ENCODE data around the gene MGST2.
"Not testable (repeated sequence)": the region's sequence is repeated elsewhere in the genome, so short reads cannot be mapped to it uniquely, and the experiment has no call there.

The MGST2 gene

DNA sequence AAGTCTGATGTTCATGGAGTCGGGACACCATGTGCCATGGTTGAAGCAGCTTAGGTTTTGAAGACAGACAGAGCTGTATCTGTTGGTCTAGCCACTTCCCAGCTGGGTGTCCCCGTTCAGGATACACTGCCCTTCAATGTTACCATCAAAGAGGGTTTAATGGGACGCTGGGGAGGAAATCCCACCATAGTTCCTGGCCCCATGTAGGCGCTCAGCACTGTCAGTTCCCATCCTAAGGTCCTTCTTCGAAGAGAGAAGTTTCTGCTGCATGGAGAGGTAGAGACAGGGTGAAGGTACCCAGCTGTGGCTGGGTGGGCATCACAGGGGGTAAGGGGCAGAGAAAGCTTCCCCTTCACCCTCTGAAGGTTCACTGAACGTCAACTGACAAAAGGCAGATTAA lies 3.7 kb downstream of the MGST2 start:
- no peak for DNase-seq (ENCODE audit: low read depth in 2 of 2, low spot score in 1 of 2)

DNA sequence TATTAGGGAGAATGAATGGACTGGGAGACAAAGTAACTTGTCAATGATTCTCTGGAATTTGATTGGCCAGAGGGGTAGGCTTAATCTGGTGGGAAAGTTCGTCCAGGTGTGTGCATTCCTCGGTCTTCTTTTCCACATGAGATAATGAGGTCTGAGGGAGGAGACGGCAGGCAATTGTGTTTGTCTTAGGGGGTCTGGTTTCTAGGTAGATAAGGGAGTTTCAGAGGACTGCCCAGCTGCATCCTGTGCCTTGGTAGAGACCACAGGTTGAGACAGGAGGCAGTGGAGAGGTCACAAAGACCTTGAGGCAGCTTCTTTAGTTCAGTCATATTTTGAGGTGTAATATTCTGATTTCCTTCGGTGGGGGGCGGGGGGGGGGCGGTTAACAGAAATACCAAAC lies 4.3 kb downstream of the MGST2 start:
- no peak for DNase-seq (ENCODE audit: low read depth in 2 of 2, low spot score in 1 of 2)

DNA sequence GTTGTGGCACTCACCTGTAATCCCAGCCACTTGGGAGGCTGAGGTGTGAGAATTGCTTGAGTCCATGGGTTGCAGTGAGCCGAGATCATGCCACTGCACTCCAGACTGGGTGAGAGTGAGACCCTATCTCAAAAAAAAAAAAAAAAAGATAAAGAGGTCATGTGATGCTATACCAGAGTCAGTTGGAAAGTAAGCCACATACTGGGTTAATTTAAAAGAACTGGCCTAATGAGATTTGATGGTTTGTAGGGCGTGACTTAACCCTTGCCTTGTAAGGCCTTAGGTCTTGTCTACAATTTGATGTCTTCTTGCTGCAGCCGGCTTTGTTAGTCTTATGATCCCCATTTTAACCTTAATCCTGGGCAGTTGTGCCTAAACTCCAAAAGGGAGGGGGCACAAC lies 5.2 kb downstream of the MGST2 start:
- DNase-seq (ENCODE audit: low read depth in 2 of 2, low spot score in 1 of 2): no peak

DNA sequence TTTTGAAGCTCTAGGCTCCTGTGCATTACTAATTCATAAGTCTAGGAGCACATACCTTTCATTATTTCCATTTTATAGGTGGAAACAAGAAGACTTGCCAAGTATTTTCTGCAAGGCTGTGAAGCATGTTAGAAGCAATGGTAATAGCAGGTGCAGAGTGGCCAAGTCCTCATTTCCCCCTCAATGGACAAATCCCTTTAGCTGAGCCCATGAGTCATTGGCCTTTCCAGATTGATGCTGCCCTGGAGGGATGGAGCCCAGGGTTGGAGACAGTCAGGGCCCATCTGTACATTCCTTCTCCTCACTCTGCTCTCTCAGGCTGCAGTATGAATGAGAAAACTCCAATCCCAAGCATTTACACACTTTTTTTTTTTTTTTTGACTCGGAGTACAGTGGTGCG lies 6.6 kb downstream of the MGST2 start:
- DNase-seq (ENCODE audit: low read depth in 2 of 2, low spot score in 1 of 2): no peak

DNA sequence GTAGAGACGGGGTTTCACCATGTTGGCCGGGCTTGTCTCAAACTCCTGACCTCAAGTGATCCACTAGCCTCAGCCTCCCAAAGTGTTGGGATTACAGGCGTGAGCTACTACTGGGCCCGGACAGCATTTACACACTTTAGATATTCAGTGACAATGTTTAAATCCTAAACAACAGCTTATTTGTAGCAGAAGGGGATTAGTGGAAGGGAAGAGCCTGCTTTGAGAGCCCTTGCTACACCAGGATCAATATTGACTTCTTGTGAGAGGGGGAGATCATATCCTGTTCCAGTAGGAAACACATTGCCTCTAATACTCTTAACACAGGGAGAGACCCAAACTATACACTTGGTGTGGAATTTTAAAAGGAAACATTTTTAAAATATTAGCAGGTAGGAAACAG lies 7.1 kb downstream of the MGST2 start:
- DNase-seq (ENCODE audit: low read depth in 2 of 2, low spot score in 1 of 2): no peak

DNA sequence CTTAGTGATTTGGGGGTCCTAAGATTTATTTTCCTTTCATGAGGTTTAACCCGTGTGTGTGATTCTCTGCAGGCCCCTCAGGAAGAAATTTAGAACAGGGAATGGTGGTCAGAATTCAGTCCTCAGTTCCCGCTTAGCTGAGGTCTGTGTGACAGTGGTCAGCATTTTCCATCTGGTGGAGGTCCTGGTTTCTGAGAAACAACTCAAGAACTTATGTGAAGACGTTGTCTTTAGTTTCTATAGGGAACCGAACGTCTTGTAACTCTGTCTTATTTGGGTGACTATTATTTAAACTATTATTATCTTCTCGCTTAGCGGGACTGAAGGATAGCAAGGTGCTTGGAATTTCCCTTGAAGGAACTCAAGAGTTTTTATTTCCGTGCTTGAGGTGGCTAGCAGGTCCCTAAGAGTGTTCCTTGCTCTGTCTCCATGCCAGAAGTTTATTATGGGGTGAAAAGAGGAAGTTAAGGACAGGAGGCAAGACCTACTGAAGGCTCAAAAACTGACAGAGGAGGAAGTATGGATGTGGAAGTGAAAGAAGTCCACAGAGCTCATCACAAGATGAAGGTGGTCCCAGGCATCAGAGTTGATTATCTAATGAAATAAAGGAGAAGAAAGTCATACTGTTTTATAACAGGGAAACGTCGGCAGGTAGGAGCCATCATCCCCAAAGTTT lies 9.4 kb downstream of the MGST2 start:
- DNase-seq (ENCODE audit: low read depth in 2 of 2, low spot score in 1 of 2): no peak

DNA sequence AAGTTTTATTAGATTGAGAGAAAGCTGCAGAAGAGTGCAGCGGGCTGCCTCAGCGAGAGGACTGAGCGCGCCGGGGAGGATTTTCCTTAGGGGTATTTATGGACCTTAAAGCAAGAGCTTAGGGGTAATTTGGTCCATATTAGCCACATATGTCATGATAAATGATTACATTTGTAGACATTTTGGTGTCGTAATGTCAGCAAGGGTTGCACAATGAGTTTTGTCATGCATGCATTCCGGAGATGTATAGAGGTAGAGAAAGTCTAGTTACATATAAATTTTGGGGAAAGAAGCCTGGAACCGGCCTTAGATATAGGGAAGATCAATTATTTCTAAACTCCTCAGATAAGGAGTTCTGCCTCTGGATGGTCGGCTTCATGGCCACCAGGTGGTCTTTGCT lies 10.0 kb downstream of the MGST2 start:
- no peak for DNase-seq (ENCODE audit: low read depth in 2 of 2, low spot score in 1 of 2)

DNA sequence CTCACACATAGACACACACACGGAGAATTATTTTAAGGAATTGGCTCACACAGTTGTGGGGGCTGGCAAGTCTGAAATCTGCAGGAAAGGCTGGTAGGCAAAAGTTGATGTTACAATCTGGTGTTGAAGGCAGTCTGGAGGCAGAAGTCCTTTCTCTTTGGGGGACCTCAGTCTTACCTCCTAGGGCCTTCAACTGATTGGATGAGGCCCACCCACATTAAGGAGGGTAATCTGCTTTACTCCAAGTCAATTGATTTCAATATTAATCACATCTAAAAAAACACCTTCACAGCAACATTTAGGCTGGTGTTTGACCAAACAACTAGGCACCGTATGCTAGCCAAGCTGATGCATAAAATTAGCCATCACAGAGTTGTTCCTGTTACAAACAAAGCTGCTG lies 10.7 kb downstream of the MGST2 start:
- DNase-seq (ENCODE audit: low read depth in 2 of 2, low spot score in 1 of 2): no peak

DNA sequence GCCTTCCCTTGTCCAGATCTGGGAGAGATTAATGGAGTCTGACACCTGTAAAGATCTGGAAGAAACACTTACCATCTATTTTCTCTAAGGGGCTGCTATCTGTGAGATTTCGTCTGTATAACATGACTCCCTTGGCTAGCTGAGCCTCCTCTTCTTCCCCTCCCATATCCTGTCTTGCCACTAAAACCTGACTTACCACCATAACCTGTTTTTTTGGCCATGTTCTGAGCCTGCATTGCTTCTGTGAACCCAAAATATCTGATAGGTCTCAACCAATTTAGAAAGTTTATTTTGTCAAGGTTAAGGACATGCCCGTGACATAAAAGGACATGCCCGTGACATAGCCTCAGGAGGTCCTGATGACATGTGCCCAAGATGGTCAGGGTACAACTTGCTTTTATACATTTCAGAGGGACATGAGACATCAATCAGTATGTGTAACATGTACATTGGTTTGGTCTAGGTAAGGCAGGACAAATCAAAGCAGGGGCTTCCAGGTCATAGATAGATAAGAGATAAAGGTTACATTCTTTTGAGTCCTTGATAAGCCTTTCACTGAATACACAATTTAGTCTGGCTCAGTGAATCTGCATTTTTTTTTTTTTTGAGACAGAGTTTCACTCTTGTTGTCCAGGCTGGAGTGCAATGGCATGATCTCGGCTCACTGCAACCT lies 11.4 kb downstream of the MGST2 start:
- DNase-seq (ENCODE audit: low read depth in 2 of 2, low spot score in 1 of 2): no peak

DNA sequence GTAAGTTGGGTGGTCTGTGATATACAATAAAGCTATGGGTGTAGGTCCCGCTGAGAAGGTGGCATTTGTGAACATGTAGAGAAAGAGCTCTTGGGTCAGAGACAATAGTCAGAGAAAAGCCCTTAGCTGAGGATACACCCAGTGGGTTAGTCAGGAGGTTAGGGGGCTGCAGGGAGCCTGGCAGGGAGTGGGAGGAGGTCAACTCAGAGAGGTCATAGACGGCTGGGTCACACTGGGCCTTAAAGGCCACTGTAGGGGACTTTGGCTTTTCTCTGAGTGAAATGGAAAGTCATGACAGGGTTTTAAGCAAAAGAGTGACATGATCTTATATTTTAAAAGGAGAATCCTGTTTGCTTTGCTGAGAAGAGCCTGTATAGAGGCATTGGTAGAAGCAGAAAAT lies 16.7 kb downstream of the MGST2 start:
- DNase-seq (ENCODE audit: low read depth in 2 of 2, low spot score in 1 of 2): no peak

DNA sequence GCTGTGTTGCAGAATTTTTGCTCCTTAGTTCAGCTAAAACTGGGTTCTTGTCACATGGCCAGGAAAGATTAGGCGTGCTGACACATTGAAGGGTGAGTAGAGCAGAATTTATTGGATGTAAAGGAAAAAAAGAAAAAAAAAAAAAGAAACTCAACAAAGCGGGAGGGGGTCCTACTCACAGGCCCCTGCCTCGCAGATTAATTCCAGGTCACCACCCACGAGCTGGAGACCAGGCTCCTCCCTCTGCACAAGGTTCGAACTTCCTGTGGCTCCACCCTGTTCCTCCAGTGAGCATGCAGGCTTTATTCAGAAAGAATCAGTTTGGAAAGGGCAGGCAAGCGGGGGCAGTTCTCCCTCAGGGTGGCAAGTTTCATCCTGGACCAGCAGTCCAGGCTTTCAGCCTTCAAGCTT lies 17.1 kb downstream of the MGST2 start:
- DNase-seq (ENCODE audit: low read depth in 2 of 2, low spot score in 1 of 2): no peak

DNA sequence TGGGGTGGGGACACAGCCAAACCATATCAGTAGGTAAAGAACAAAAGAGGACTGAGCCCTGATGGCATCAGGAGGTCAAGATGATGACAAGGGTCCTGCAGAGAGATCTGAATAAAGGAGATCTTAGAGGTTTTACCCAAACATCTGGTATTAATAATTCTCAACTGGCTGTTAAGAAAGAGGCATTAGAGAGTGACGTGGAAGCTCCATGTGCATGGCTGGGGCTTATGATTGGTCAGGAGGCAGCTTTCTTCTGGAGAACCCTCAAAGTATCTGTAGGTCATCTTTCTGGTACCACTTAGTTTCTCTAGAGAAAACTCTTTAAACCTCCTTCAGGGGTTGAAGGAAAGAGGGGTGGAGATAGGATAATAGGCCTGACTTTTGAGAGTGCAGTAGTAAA lies 18.7 kb downstream of the MGST2 start:
- no peak for DNase-seq (ENCODE audit: low read depth in 2 of 2, low spot score in 1 of 2)

DNA sequence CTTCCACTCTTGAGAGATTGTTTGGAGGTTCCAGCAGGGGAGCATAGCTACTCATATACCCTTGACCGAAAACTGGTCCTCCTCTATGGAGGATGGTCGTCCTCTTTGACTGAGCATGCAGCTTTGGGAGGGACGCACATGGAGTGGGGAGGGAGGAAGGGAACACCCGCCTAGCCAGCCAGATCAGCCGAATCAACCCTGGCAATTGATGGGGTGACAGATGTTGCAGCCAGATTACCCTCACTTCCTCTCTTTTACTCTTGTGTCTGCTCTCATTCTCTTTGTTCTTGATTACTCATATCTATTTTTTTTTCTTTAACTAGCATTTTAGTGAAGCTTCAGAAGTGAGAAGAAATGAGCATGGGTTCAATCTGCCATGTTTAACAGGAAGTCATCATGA lies 19.6 kb downstream of the MGST2 start:
- DNase-seq (ENCODE audit: low read depth in 2 of 2, low spot score in 1 of 2): no peak

DNA sequence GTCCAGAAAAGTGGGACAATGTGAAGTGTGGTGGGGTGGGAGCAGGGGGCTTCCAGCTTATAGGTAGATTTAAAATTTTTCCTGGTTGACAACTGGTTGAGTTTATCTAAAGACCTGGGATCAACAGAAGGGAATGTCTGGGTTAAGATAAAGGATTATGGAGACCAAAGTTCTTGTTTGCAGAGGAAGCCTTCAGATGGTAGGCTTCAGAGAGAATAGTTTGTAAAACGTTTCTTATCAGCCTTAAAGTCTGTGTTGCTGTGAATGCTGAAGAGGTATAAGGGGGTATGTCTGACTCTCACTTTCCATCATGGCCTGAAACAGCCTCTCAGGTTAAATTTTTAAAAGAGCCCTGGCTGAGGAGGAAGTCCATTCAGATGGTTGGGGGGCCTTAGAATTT lies 20.5 kb downstream of the MGST2 start:
- DNase-seq (ENCODE audit: low read depth in 2 of 2, low spot score in 1 of 2): no peak

DNA sequence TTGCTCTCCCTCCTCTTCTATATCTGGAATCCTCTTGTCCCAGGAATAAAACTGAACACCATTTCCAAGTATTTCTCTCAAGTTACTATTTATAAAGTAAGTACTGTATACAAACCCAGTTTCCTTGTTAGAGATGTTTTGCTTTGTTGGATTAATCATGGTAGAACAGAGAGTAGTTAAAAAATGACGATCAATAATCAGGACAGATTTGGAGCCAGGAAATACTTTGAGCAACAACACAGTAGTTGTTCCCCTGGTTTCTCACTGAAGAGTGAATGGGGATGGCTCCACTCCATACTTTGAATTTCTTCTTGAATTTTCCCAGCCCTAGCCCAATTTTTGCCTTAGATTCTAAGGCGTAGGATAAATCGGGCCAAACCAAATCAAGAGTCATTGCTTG lies 21.4 kb downstream of the MGST2 start:
- DNase-seq (ENCODE audit: low read depth in 2 of 2, low spot score in 1 of 2): no peak

DNA sequence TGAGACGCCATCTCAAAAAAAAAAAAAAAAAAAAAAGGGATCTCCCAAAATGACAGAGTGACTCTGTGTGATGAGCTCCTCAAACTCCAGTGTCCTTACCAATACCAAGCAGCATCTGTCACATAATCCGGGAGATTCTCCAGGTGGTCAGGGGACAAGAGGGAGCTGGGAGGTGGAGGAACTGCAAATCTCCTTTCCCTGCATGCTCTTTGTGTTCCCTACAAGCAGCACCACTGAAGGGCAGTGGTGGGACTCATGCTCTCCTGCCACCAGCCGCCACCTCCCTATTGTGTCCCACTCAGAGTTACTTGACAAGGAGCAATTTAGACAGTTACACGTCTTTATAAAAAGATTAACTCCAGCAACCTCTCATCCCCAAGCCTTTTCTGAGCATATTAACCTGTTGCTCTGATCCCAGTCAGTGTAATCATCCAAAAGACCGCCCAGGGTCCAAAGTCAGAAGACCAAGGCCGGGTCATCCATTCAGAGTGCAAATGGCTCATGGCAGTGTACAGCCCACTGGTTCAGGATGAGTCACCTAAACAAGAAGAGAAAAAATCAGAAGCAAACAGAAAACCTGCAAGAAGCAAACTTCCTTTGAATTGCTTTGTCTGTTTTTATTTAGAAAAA lies 23.6 kb downstream of the MGST2 start:
- DNase-seq (ENCODE audit: low read depth in 2 of 2, low spot score in 1 of 2): no peak

DNA sequence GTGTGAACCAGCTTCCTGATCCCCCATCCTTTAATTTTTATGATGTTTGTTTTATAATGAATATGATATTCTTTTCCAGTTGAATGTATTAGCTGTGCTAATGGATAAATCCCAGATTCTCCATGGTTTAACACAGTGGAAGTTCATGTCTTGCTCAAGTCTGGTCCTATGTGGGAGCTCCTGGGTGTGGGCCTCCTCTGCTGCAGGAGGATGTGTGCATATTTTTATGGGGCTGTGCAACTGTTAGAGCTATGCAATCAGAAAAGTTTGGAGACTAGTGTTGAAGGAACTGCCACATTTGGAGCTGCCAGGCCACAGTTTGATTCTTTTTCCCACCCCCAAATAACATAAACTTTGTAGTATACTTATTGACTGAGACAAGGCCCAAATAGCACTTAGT lies 24.8 kb downstream of the MGST2 start:
- no peak for DNase-seq (ENCODE audit: low read depth in 2 of 2, low spot score in 1 of 2)

DNA sequence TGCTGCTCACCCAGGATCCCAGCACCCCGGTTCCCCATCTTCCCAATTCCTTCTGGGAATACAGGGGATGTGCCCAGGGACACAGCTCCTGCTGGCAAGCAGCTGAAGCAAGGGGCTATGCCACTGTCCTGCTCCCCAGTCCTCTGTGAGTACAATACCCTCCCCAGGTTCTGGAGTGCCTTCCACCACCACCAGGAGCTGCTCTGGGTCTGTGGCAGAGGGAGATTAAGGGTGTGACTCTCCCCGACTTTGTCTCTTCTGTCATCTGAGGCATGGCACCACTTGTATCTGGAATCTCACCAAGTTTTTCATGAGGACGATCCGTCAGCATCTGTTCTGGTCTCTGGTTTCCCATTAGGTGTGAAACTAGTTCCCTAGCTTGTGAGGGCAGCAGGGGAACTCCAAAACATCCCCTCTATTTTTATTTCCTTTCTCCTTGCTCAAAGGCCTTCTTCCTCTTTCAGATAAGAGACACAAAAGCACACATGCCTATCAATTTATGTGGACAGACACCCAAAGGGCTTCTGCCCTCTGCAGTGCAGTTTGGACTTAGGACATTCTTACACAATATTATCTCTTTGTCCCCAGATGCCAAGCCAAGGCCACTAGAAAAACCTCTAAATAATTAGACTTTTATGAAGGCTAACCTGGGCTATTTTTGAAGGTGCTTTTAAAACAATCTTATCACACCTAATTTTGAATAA lies 26.8 kb downstream of the MGST2 start:
- no peak for DNase-seq (ENCODE audit: low read depth in 2 of 2, low spot score in 1 of 2)

DNA sequence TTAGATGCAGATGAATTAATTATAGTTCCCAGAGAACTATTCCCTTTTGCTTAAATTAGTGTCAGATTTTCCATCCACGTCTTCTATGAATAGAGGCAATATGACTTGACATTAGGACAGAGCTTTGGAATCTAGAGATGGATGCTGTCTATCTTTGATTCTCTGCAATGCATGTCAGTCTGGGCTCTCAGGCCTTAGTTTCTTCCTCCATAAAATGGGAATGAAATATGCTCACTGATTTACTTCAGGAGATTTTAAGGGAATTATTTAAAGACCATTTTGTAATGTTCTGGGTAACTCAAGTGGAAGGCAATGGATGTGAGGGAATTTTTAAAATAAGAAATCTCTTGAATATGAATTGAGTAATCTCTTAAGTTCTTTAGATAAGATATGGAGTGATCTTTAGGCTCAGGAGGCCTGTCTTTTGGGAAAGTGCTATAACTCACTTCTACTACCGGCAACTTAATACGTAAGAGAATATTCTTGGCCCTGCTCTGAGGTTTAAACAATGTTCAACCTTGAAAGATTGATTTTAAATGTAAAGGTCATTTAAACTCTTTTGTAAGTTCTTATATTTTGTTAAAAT lies 29.0 kb downstream of the MGST2 start:
- no peak for DNase-seq (ENCODE audit: low read depth in 2 of 2, low spot score in 1 of 2)

DNA sequence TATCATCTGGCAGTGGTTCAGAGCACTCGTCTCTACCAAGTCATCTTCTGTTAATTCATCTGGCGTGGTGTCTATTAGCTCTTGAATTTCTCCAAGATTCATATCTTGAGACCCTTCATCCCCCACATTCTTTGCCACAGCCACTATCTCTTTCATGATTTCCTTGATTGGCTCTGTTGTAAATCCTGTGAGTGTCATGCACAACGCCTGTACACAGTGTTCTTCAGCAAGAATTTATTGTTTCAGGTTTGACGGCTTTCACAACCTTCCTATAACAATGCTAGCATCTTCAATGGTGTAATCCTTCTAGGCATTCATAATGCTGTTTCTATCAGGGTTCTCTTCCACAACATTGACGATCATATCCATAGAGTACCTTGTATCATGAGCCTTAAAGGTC lies 30.9 kb downstream of the MGST2 start:
- DNase-seq (ENCODE audit: low read depth in 2 of 2, low spot score in 1 of 2): no peak

DNA sequence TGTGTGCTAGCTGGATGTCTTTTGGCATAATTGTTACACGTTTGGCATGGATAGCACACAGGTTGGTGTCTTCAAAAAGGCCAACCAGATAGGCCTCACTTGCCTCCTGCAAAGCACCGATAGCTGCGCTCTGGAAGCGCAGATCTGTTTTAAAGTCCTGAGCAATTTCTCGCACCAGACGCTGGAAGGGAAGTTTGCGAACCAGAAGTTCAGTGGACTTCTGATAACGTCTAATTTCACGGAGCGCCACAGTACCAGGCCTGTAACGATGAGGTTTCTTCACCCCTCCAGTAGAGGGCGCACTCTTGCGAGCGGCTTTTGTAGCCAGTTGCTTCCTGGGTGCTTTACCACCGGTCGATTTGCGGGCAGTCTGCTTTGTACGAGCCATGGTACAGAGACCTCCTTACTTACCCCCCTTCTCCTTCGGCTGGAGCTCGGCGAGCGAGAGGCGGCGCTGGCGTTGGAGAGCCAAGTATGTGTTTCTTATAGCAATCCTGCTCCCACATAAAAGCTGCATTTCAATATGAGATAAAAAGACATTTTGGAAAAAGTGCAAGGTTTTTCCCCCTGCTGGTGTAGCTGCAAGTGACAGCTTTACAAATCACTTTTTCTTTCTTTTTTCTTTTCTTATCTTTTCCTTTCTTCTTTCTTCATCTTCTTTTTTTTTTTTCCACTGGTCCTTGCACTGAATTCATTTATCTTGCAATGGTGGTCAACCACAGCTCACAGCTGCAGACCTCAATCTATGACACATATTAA lies 32.7 kb downstream of the MGST2 start:
- not testable (repeated sequence) for DNase-seq (ENCODE audit: low read depth in 2 of 2, low spot score in 1 of 2)
